Measurements from ENCODE around the gene SCCPDH. TPM values are rescaled to one million over a fixed set of nuclear protein-coding genes. Genes with fewer than 3 reads are reported as not detected.

The SCCPDH gene
- polyA plus RNA-seq, 1 experiment = 46.6 TPM

DNA sequence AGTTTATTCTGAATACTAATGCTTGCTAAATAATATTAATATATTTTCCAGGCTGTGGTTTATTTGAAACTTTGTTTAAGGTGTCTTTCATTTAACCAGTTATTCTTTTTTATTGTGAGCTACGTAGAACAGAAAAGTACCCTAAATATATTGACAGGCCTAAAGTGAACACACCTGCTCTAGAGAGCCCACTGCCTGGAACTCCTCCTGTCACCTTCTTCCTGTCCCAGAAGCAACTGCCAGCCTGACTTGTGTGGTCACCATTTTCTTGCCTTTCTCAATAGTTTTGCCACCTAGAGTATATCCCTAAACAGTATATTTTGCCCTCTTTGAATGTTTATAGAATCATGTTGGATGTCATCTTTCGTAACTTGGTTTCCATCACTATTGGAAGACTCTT is 48.5 kb downstream of the SCCPDH start:
- ChIA-PET CTCF (interaction anchor here (0.6 kb wide), 1 partner anchor 266 kb away, joined by 6 read pairs; the partner anchor contains the start of gene SMYD3), POLR2A (no interaction called here)
- H3K9me3 ChIP-seq (ENCODE audit: control insufficient read depth, insufficient read depth, low read length) = no peaks in the 10 kb centered on the region
- no peaks in the 10 kb centered on the region for H3K27me3 ChIP-seq (ENCODE audit: control insufficient read depth, insufficient read depth, low read length)
- no peak overlapping the region for H3K27ac ChIP-seq (ENCODE audit: low read depth, low read length)
- TF ChIP-seq, protein P1, sequence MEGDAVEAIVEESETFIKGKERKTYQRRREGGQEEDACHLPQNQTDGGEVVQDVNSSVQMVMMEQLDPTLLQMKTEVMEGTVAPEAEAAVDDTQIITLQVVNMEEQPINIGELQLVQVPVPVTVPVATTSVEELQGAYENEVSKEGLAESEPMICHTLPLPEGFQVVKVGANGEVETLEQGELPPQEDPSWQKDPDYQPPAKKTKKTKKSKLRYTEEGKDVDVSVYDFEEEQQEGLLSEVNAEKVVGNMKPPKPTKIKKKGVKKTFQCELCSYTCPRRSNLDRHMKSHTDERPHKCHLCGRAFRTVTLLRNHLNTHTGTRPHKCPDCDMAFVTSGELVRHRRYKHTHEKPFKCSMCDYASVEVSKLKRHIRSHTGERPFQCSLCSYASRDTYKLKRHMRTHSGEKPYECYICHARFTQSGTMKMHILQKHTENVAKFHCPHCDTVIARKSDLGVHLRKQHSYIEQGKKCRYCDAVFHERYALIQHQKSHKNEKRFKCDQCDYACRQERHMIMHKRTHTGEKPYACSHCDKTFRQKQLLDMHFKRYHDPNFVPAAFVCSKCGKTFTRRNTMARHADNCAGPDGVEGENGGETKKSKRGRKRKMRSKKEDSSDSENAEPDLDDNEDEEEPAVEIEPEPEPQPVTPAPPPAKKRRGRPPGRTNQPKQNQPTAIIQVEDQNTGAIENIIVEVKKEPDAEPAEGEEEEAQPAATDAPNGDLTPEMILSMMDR (IDR thresholded peaks at IDR 0.05; ENCODE audit: low read depth, low read length) = no peak
- no peak for DNase-seq (ENCODE audit: low read depth, low spot score)
- H3K4me3 ChIP-seq (ENCODE audit: low read depth, low read length) = no peak overlapping the region

DNA sequence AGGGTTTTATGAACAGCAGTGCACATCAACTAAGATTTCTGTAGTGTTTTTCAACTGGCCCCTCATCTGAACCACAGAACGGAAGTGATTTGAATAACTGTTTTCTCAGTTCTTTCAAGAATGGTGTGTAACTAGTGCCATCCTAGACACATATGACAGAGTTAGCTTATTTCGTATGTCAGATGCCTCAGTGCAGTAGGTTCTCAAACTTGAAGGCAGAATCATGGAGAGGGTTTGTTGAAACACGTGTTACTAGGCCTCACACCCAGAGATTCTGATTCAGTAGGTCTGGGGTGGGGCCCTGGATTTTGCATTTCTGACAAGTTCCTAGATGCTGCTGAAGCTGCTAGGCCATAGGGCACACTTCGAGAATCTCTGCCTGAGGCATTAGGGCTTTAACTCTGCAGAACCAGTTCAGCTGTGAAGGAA is 49.0 kb downstream of the SCCPDH start:
- H3K9me3 ChIP-seq (ENCODE audit: control insufficient read depth, insufficient read depth, low read length) = no peaks in the 10 kb centered on the region
- no peak overlapping the region for H3K4me3 ChIP-seq (ENCODE audit: low read depth, low read length)
- TF ChIP-seq, protein P1 (IDR thresholded peaks at IDR 0.05; ENCODE audit: low read depth, low read length) = no peak
- H3K27me3 ChIP-seq (ENCODE audit: control insufficient read depth, insufficient read depth, low read length) = no peaks in the 10 kb centered on the region
- ChIA-PET POLR2A (no interaction called here), CTCF (interaction anchor here (0.6 kb wide), 2 partner anchors 9 to 266 kb away, joined by 4 to 6 read pairs; partner anchors contain the start of gene SMYD3)
- no peak for DNase-seq (ENCODE audit: low read depth, low spot score)
- H3K27ac ChIP-seq (ENCODE audit: low read depth, low read length) = no peak overlapping the region

DNA sequence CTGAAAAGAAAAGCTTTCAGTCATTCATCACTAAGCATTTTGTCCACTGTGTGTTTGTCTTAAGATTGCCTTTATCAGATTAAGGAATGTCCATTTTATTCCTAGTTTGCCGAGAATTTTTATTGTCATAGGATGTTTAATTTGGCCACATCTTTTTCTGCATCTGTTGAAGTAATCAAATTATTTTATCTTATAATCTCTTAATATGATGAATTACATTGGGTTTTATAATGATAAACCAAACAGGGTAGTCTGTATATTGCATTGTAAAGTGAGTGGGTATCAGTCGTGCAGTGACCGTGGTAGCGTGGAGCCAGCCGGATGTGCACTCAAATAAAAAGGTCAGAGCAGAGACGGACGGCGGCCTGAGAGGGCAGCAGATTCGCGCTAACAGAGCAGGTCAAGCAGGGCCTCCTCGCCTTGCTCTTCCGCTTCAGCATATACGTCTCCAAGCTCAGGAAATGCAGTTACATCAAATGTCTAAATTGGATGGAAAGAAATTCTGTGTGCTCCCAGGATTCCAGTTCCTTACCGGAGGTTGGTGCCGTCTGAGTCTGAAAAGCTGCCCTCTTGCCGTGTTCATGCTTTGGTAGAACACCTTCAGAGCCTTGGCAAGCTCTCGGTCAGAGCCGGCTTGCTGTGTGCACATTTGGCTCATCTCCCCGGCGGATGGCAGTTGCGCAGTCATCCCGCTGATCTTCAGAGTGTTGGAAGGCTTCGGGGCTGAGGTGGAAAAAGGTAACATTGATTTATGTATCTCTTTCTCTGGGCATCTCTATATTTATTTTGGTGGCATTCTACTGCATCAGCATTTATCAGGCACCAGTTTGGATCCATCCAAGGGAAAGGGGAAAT is 51.5 kb downstream of the SCCPDH start:
- Histone ChIP-seq H3K27me3 (ENCODE audit: control insufficient read depth, insufficient read depth, low read length) (no peaks in the 10 kb centered on the region), H3K27ac (ENCODE audit: low read depth, low read length) (no peak overlapping the region), H3K9me3 (ENCODE audit: control insufficient read depth, insufficient read depth, low read length) (peaks cover 9% of the 10 kb centered on the region; the same call in 1 of the 2 replicates), H3K4me3 (ENCODE audit: low read depth, low read length) (no peak overlapping the region)
- DNase-seq (ENCODE audit: low read depth, low spot score) = no peak
- ChIA-PET POLR2A (no interaction called here), CTCF (no interaction called here)
- TF ChIP-seq, protein P1 (IDR thresholded peaks at IDR 0.05; ENCODE audit: low read depth, low read length) = no peak

DNA sequence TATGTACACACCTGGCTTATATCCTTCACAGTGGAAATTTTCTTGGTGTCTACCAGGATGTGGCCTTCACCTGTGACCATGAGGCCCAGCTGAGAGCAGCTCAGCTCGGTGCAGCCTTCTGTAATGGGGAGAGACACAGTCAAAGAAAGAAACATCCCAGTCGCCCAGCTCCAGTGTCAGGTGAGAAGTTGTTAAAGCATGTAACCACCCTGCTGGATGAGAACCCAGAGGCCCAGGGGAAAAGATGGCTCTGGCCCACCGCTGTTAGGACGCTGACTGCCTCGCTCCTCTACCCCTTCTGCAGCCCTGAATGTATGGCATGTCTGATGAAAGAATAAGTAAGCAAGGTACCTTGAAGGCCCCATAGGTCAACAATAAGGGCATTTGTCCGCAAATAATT is 52.7 kb downstream of the SCCPDH start:
- Histone ChIP-seq H3K9me3 (ENCODE audit: control insufficient read depth, insufficient read depth, low read length) (peaks cover 12% of the 10 kb centered on the region; the same call in 1 of the 2 replicates), H3K27me3 (ENCODE audit: control insufficient read depth, insufficient read depth, low read length) (no peaks in the 10 kb centered on the region), H3K27ac (ENCODE audit: low read depth, low read length) (no peak overlapping the region), H3K4me3 (ENCODE audit: low read depth, low read length) (no peak overlapping the region)
- ChIA-PET CTCF (no interaction called here), POLR2A (no interaction called here)
- TF ChIP-seq, protein P1 (IDR thresholded peaks at IDR 0.05; ENCODE audit: low read depth, low read length) = no peak
- DNase-seq (ENCODE audit: low read depth, low spot score) = no peak

DNA sequence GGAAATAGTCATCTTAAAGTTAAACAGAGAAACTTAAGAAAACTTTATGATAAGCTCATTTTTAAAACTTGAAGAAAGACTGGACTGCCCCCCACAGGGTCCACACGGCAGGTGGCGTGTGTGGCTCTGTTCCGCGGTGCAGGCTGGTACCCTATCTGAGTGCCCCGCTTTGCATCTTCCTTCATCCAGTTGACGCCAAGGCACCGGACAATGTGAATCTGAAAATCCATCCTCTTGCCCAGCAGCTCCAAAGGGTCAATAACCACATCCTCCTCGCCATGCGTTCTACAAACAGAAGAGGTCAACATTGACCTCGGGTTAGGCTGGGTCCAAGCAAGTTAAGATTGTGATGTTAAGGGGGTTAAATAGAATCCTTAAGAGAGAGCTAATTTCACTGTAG is 54.5 kb downstream of the SCCPDH start:
- H3K27me3 ChIP-seq (ENCODE audit: control insufficient read depth, insufficient read depth, low read length) = no peaks in the 10 kb centered on the region
- CTCF ChIA-PET = no interaction called here
- no peak overlapping the region for H3K4me3 ChIP-seq (ENCODE audit: low read depth, low read length)
- TF ChIP-seq, protein P1 (IDR thresholded peaks at IDR 0.05; ENCODE audit: low read depth, low read length) = no peak
- no peak for DNase-seq (ENCODE audit: low read depth, low spot score)
- H3K9me3 ChIP-seq (ENCODE audit: control insufficient read depth, insufficient read depth, low read length) = peaks cover 12% of the 10 kb centered on the region; the same call in 1 of the 2 replicates
- no peak overlapping the region for H3K27ac ChIP-seq (ENCODE audit: low read depth, low read length)
- POLR2A ChIA-PET = no interaction called here
